Fibroblast of pulmonary artery (primary cell): ENCODE results near the gene DCXR.

Source experiments
- DNase-seq: peaks from one replicate; pipeline ENCODE4 v3.0.0-alpha.2; 2010; ENCODE audit warnings: low read depth
- H3K4me3 ChIP-seq: replicated peaks from 2 replicates; pipeline ENCODE4 v1.5.1; 2011; ENCODE audit warnings: low read depth, mild to moderate bottlenecking, control low read depth, low read length, moderate library complexity
- TF ChIP-seq, protein P1 (sequence below): IDR thresholded peaks from 2 replicates; pipeline ENCODE4 v1.5.1; 2011; ENCODE audit warnings: mild to moderate bottlenecking, control low read depth, low read length, inconsistent platforms; ENCODE audit errors: missing control alignments

The DCXR gene

DNA sequence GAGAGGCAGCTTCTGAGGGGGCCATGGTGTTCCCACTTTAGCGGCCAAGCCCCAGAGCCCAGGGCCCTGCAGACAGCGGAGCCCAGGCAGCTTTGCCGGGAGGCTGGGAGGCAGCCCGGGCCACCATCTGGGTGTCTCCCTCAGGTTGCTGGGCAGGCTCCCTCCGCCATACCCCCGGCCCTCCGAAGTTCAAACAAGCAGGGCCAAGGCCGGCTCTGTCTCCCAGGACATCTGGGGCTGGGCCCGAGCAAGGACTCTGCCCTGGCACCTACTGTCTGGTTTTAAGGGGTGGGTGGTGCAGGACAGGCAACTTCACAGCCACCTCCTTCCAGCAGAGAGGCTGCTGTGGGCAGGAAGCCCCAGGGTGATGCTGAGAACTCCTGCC, 25.5 kb upstream of the DCXR start:
- H3K4me3 ChIP-seq, result no peak overlapping the region
- TF ChIP-seq, protein P1, sequence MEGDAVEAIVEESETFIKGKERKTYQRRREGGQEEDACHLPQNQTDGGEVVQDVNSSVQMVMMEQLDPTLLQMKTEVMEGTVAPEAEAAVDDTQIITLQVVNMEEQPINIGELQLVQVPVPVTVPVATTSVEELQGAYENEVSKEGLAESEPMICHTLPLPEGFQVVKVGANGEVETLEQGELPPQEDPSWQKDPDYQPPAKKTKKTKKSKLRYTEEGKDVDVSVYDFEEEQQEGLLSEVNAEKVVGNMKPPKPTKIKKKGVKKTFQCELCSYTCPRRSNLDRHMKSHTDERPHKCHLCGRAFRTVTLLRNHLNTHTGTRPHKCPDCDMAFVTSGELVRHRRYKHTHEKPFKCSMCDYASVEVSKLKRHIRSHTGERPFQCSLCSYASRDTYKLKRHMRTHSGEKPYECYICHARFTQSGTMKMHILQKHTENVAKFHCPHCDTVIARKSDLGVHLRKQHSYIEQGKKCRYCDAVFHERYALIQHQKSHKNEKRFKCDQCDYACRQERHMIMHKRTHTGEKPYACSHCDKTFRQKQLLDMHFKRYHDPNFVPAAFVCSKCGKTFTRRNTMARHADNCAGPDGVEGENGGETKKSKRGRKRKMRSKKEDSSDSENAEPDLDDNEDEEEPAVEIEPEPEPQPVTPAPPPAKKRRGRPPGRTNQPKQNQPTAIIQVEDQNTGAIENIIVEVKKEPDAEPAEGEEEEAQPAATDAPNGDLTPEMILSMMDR, result no peak
- no peak for DNase-seq

- no peak overlapping the region for H3K4me3 ChIP-seq
- TF ChIP-seq, protein P1, result no peak
- no peak for DNase-seq
These were observed 24.8 kb upstream of the DCXR start for GRCh38 chr17:82062076-82062983.

DNA sequence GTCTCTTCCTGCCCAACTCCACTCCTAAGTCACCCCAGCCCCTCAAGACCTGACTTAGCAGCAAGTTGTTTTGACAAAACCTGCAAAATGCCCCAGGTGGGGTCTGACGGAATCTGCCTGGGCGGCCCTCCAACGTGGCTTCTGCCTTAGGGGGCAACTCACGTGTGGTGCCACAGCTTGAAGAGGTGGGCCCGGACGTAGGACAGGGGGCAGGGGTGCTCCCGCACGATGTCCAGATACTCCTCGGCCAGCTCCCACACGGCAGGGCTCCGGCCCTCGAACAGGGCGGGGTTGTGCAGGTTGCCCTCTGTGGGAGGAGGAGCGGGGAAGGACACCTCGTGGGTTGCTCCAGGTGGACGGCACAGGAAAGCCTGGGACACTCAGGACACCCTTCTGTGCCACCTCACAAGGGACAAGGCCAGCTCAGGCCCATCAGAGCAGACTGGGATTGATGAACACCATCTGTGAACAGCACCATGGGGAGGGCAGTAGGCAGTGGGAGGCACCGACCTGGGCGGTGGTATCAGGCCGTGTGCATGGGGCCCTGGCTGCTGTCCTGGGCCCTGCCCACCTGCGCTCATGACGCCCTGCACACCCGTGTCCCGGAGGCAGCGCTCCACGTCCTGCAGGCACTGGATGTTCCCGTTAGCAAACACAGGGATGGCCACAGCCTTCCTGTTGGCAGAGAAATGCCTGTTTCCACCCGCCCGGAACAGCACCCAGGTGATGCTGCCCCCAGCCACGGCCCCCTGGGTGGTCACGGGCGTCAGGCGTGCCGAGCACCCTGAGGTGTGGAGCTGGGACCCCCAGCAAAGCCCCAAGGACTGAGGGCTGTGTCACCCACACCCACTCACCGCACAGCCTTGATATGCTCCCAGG, 23.8 kb upstream of the DCXR start:
- TF ChIP-seq, protein P1, result no peak

GRCh38 chr17:82060614-82061013, 23.1 kb upstream of the DCXR start:
- H3K4me3 ChIP-seq, result no peak overlapping the region
- no peak for DNase-seq
- TF ChIP-seq, protein P1, result no peak

More for the DNA sequence above, 23.8 kb upstream of the DCXR start:
- DNase-seq, result no peak
- no peak overlapping the region for H3K4me3 ChIP-seq

- DNase-seq, result no peak
- H3K4me3 ChIP-seq, result no peak overlapping the region
- TF ChIP-seq, protein P1, result no peak
These were observed 22.5 kb upstream of the DCXR start for GRCh38 chr17:82060001-82060380.

DNA sequence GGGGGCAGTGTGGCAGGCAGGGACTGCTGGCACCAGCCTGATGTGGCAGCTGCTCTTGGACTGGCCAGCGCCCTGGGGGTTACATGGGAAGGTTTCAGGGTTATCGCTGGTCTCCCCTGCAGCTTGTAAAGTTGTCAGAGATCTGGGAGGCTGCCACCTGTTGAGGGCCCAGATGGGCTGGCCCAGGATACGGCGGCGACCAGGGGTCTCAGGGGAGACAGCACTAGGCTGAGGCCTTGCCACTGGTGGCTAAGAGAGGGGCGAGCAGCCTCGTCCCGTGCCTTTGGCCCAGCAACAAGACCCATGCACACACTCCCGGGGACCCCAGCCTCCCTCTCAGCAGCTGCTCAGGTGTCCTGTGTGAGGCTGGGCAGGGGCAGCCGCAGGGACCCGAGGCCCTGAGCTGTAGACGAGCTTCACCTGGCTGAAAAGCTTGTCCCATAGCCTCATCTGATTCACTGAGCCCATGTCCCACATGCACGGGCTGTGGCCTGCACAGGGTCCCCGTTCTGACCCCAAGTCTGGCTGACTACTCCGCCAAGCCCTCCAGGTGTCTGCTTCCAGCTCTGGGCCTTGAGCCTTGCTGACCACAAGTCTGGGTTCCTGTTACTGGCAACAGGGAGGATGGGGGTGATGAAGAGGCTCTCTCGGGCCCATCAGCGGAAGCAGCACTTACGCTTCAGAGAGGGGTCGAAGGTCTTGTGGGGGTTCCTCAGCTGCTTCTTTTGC, 21.9 kb upstream of the DCXR start:
- no peak for DNase-seq
- H3K4me3 ChIP-seq, result no peak overlapping the region

More for the DNA sequence above, 21.9 kb upstream of the DCXR start:
- TF ChIP-seq, protein P1, result no peak
